ENCODE data around the gene APOBEC3A.
A peak's percentile ranks its signal among the peaks of the same experiment; 100 is the strongest.
"Not testable (repeated sequence)": the region's sequence is repeated elsewhere in the genome, so short reads cannot be mapped to it uniquely, and the experiment has no call there.

Gene APOBEC3A

GRCh38 chr22:38941488-38941987, 15.9 kb upstream of the APOBEC3A start:
- Histone ChIP-seq H3K4me3 (ENCODE audit: low read depth in 1 of 2, low read length in 2 of 2) (peak overlapping the region; percentile 27 to 46), H3K4me1 (ENCODE audit: control insufficient read depth in 1 of 2, insufficient read depth in 2 of 2, low read length in 2 of 2) (peaks cover 6 to 13% of the 10 kb centered on the region in 2 donors), H3K9ac (ENCODE audit: low read depth in 1 of 2, low read length in 2 of 2) (no peak overlapping the region), H3K36me3 (ENCODE audit: control insufficient read depth in 1 of 2, insufficient read depth in 2 of 2, low read length in 2 of 2) (no peaks in the 10 kb centered on the region), H3K9me3 (ENCODE audit: control insufficient read depth in 1 of 2, low read length in 2 of 2) (no peaks in the 10 kb centered on the region), H3K27me3 (ENCODE audit: control insufficient read depth in 1 of 2, insufficient read depth in 2 of 2, low read length in 2 of 2) (peaks cover 0 to 9% of the 10 kb centered on the region in 2 donors), H3K27ac (ENCODE audit: low read depth, low read length) (no peak overlapping the region)

GRCh38 chr22:38942702-38943101, 14.7 kb upstream of the APOBEC3A start:
- peaks cover 5 to 10% of the 10 kb centered on the region in 2 donors for H3K4me1 ChIP-seq (ENCODE audit: control insufficient read depth in 1 of 2, insufficient read depth in 2 of 2, low read length in 2 of 2)
- no peaks in the 10 kb centered on the region for H3K36me3 ChIP-seq (ENCODE audit: control insufficient read depth in 1 of 2, insufficient read depth in 2 of 2, low read length in 2 of 2)
- H3K27ac ChIP-seq (ENCODE audit: low read depth, low read length) = no peak overlapping the region
- H3K9me3 ChIP-seq (ENCODE audit: control insufficient read depth in 1 of 2, low read length in 2 of 2) = no peaks in the 10 kb centered on the region
- no peak overlapping the region for H3K4me3 ChIP-seq (ENCODE audit: low read depth in 1 of 2, low read length in 2 of 2)
- H3K27me3 ChIP-seq (ENCODE audit: control insufficient read depth in 1 of 2, insufficient read depth in 2 of 2, low read length in 2 of 2) = peaks cover 4 to 8% of the 10 kb centered on the region in 2 donors
- H3K9ac ChIP-seq (ENCODE audit: low read depth in 1 of 2, low read length in 2 of 2) = no peak overlapping the region

DNA sequence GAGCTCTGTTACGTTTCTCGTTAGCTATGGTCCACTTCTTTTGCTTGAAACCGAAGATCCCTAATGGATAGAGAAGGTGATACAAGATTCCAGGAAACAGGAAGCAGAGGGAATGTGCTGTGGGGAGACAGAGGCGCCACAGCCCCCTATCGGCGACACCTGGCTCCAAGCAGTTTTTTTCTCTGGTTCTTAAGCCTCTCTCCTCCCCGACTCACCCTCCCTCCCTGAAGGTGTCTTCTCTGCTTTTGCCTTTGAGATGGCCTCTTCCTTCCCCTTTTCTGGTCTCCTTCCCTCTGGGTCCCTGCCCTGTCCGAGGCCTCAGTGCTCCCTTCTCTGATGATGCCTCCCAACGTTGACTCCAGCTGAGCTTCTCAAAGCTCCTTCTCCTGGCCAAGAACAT, 14.2 kb upstream of the APOBEC3A start:
- Histone ChIP-seq H3K9me3 (ENCODE audit: control insufficient read depth in 1 of 2, low read length in 2 of 2) (no peaks in the 10 kb centered on the region), H3K36me3 (ENCODE audit: control insufficient read depth in 1 of 2, insufficient read depth in 2 of 2, low read length in 2 of 2) (no peaks in the 10 kb centered on the region), H3K4me3 (ENCODE audit: low read depth in 1 of 2, low read length in 2 of 2) (no peak overlapping the region), H3K4me1 (ENCODE audit: control insufficient read depth in 1 of 2, insufficient read depth in 2 of 2, low read length in 2 of 2) (peaks cover 5 to 10% of the 10 kb centered on the region in 2 donors), H3K27me3 (ENCODE audit: control insufficient read depth in 1 of 2, insufficient read depth in 2 of 2, low read length in 2 of 2) (peaks cover 6 to 8% of the 10 kb centered on the region in 2 donors), H3K9ac (ENCODE audit: low read depth in 1 of 2, low read length in 2 of 2) (no peak overlapping the region), H3K27ac (ENCODE audit: low read depth, low read length) (no peak overlapping the region)

GRCh38 chr22:38943882-38944281, 13.5 kb upstream of the APOBEC3A start:
- Histone ChIP-seq H3K27me3 (ENCODE audit: control insufficient read depth in 1 of 2, insufficient read depth in 2 of 2, low read length in 2 of 2) (peaks cover 6 to 8% of the 10 kb centered on the region in 2 donors), H3K9ac (ENCODE audit: low read depth in 1 of 2, low read length in 2 of 2) (no peak overlapping the region), H3K27ac (ENCODE audit: low read depth, low read length) (no peak overlapping the region), H3K4me1 (ENCODE audit: control insufficient read depth in 1 of 2, insufficient read depth in 2 of 2, low read length in 2 of 2) (peaks cover 5 to 10% of the 10 kb centered on the region in 2 donors), H3K4me3 (ENCODE audit: low read depth in 1 of 2, low read length in 2 of 2) (no peak overlapping the region), H3K36me3 (ENCODE audit: control insufficient read depth in 1 of 2, insufficient read depth in 2 of 2, low read length in 2 of 2) (no peaks in the 10 kb centered on the region), H3K9me3 (ENCODE audit: control insufficient read depth in 1 of 2, low read length in 2 of 2) (no peaks in the 10 kb centered on the region)

DNA sequence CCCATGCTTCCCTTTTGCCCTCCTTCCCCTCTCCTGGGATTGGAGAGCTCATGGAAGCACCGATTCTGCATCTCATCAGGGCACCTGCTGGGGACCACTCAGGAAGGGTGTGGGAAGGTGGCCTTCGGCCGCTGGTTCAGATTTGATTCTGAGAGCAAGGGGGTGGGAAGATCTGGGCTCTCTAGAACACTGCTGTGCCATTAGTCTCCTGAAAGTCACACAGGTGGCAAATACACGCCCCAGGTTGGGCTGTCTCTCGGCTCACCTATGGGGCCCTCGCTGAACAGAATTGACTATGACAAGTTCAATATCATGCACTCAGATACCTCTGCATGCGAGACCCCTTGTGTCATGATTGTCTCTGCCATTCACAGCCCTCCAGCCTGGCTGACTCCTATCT, 12.8 kb upstream of the APOBEC3A start:
- no peak overlapping the region for H3K4me3 ChIP-seq (ENCODE audit: low read depth in 1 of 2, low read length in 2 of 2)
- no peak overlapping the region for H3K9ac ChIP-seq (ENCODE audit: low read depth in 1 of 2, low read length in 2 of 2)
- peaks cover 6 to 8% of the 10 kb centered on the region in 2 donors for H3K27me3 ChIP-seq (ENCODE audit: control insufficient read depth in 1 of 2, insufficient read depth in 2 of 2, low read length in 2 of 2)
- peaks cover 5 to 10% of the 10 kb centered on the region in 2 donors for H3K4me1 ChIP-seq (ENCODE audit: control insufficient read depth in 1 of 2, insufficient read depth in 2 of 2, low read length in 2 of 2)
- H3K27ac ChIP-seq (ENCODE audit: low read depth, low read length) = no peak overlapping the region
- no peaks in the 10 kb centered on the region for H3K9me3 ChIP-seq (ENCODE audit: control insufficient read depth in 1 of 2, low read length in 2 of 2)
- H3K36me3 ChIP-seq (ENCODE audit: control insufficient read depth in 1 of 2, insufficient read depth in 2 of 2, low read length in 2 of 2) = no peaks in the 10 kb centered on the region

- not testable (repeated sequence) for H3K36me3 ChIP-seq (ENCODE audit: control insufficient read depth in 1 of 2, insufficient read depth in 2 of 2, low read length in 2 of 2); H3K9ac ChIP-seq (ENCODE audit: low read depth in 1 of 2, low read length in 2 of 2); H3K27ac ChIP-seq (ENCODE audit: low read depth, low read length); H3K27me3 ChIP-seq (ENCODE audit: control insufficient read depth in 1 of 2, insufficient read depth in 2 of 2, low read length in 2 of 2); H3K4me3 ChIP-seq (ENCODE audit: low read depth in 1 of 2, low read length in 2 of 2); H3K9me3 ChIP-seq (ENCODE audit: control insufficient read depth in 1 of 2, low read length in 2 of 2)
- peaks cover 10 to 14% of the 10 kb centered on the region in 2 donors for H3K4me1 ChIP-seq (ENCODE audit: control insufficient read depth in 1 of 2, insufficient read depth in 2 of 2, low read length in 2 of 2)
These were observed 11.6 kb upstream of the APOBEC3A start for GRCh38 chr22:38945706-38946338.

- no peak overlapping the region for H3K27ac ChIP-seq (ENCODE audit: low read depth, low read length)
- peaks cover 11 to 16% of the 10 kb centered on the region in 2 donors for H3K4me1 ChIP-seq (ENCODE audit: control insufficient read depth in 1 of 2, insufficient read depth in 2 of 2, low read length in 2 of 2)
- no peak overlapping the region for H3K4me3 ChIP-seq (ENCODE audit: low read depth in 1 of 2, low read length in 2 of 2)
- no peaks in the 10 kb centered on the region for H3K9me3 ChIP-seq (ENCODE audit: control insufficient read depth in 1 of 2, low read length in 2 of 2)
- H3K9ac ChIP-seq (ENCODE audit: low read depth in 1 of 2, low read length in 2 of 2) = no peak overlapping the region
- no peaks in the 10 kb centered on the region for H3K36me3 ChIP-seq (ENCODE audit: control insufficient read depth in 1 of 2, insufficient read depth in 2 of 2, low read length in 2 of 2)
- H3K27me3 ChIP-seq (ENCODE audit: control insufficient read depth in 1 of 2, insufficient read depth in 2 of 2, low read length in 2 of 2) = peaks cover 6% of the 10 kb centered on the region in 2 donors
These were observed 10.6 kb upstream of the APOBEC3A start for GRCh38 chr22:38946771-38947170.

- Histone ChIP-seq H3K9me3 (ENCODE audit: control insufficient read depth in 1 of 2, low read length in 2 of 2) (no peaks in the 10 kb centered on the region), H3K4me3 (ENCODE audit: low read depth in 1 of 2, low read length in 2 of 2) (no peak overlapping the region), H3K4me1 (ENCODE audit: control insufficient read depth in 1 of 2, insufficient read depth in 2 of 2, low read length in 2 of 2) (peaks cover 8 to 23% of the 10 kb centered on the region in 2 donors), H3K27ac (ENCODE audit: low read depth, low read length) (no peak overlapping the region), H3K9ac (ENCODE audit: low read depth in 1 of 2, low read length in 2 of 2) (no peak overlapping the region), H3K27me3 (ENCODE audit: control insufficient read depth in 1 of 2, insufficient read depth in 2 of 2, low read length in 2 of 2) (peaks cover 4 to 6% of the 10 kb centered on the region in 2 donors), H3K36me3 (ENCODE audit: control insufficient read depth in 1 of 2, insufficient read depth in 2 of 2, low read length in 2 of 2) (no peaks in the 10 kb centered on the region)
These were observed 9.9 kb upstream of the APOBEC3A start for GRCh38 chr22:38947321-38948140.

DNA sequence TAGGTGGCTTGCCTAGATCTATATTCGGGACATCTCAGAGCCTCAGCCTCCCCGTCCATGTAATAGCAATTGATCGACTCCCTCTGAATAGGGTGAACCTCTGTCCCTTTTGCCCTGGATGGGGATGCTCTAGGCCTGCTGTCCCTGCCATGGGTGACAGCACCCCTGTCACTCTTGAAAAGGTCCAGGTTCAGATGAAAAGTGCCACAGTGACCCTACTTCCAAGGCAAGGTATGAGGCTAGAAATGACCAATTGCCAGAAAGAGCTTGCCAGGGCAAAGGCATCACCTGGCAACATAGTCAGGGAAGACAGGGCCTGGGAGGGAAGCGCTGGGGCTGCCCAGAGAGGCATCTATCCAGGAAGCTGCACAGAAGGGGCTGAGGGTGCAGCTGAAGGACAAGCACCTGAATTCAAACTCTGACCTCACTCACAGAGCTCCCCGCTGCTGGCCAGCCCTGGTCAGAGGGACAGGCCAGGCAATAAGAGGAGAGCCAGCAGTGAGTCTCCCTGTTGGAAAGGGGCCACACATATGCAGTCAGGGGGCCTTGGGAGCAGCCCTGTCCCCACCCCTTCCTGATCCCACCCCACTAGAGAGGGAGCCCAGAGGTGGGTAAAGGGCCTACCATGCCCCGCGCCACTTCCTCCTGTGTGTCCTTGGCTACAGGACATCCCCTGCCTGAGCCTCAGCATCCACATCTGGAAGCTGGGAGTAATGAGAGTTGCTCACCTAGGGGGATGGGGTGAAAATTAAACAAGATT, 9.0 kb upstream of the APOBEC3A start:
- H3K27ac ChIP-seq (ENCODE audit: low read depth, low read length) = no peak overlapping the region
- H3K27me3 ChIP-seq (ENCODE audit: control insufficient read depth in 1 of 2, insufficient read depth in 2 of 2, low read length in 2 of 2) = peaks cover 4 to 6% of the 10 kb centered on the region in 2 donors
- no peak overlapping the region for H3K9ac ChIP-seq (ENCODE audit: low read depth in 1 of 2, low read length in 2 of 2)
- peaks cover 9 to 25% of the 10 kb centered on the region in 2 donors for H3K4me1 ChIP-seq (ENCODE audit: control insufficient read depth in 1 of 2, insufficient read depth in 2 of 2, low read length in 2 of 2)
- H3K9me3 ChIP-seq (ENCODE audit: control insufficient read depth in 1 of 2, low read length in 2 of 2) = no peaks in the 10 kb centered on the region
- H3K36me3 ChIP-seq (ENCODE audit: control insufficient read depth in 1 of 2, insufficient read depth in 2 of 2, low read length in 2 of 2) = no peaks in the 10 kb centered on the region
- H3K4me3 ChIP-seq (ENCODE audit: low read depth in 1 of 2, low read length in 2 of 2) = no peak overlapping the region

Data from duodenal mucosa (tissue), 2 donors.